Smooth muscle cell (in vitro differentiated cells): Measurements from ENCODE around the gene AP1S2. TPM values are rescaled to one million over a fixed set of nuclear protein-coding genes. Genes with fewer than 3 reads are reported as not detected.

ENCODE experiments used
- DNase-seq: peaks from one replicate; lab custom pipeline; 2025; ENCODE audit not compliant: unreplicated experiment; lab: John Stamatoyannopoulos, UW
- H2AFZ ChIP-seq: fragments of 200-600 bp; sonication (generic); 2 replicates; pipeline ENCODE4 v1.6.0; 2016; ENCODE audit warnings: antibody characterized with exemption, low read depth, mild to moderate bottlenecking
- H3F3A ChIP-seq: fragments of 200-600 bp; sonication (generic); 2 replicates; pipeline ENCODE4 v1.6.0; 2017; ENCODE audit warnings: antibody characterized with exemption, low read depth
- H3K27ac ChIP-seq: fragments of 200-600 bp; sonication (generic); 2 replicates; pipeline ENCODE4 v1.5.1; 2016; ENCODE audit warnings: low read depth, mild to moderate bottlenecking
- H3K27me3 ChIP-seq: fragments of 200-600 bp; sonication (generic); 2 replicates; pipeline ENCODE4 v1.6.1; 2016; ENCODE audit warnings: low read depth, mild to moderate bottlenecking
- H3K36me3 ChIP-seq: fragments of 200-600 bp; sonication (generic); 2 replicates; pipeline ENCODE4 v1.5.1; 2016; ENCODE audit warnings: low read depth
- H3K4me1 ChIP-seq: fragments of 200-600 bp; sonication (generic); 2 replicates; pipeline ENCODE4 v1.5.1; 2016; ENCODE audit warnings: low read depth
- H3K4me2 ChIP-seq: fragments of 200-600 bp; sonication (generic); 2 replicates; pipeline ENCODE4 v1.6.0; 2016; ENCODE audit warnings: mild to moderate bottlenecking
- H3K4me3 ChIP-seq: fragments of 200-600 bp; sonication (generic); 2 replicates; pipeline ENCODE4 v1.5.1; 2016; ENCODE audit warnings: mild to moderate bottlenecking
- H3K79me2 ChIP-seq: fragments of 200-600 bp; sonication (generic); 2 replicates; pipeline ENCODE4 v1.6.0; 2016; ENCODE audit warnings: low read depth, mild to moderate bottlenecking
- H3K9ac ChIP-seq: fragments of 200-600 bp; sonication (generic); 2 replicates; pipeline ENCODE4 v1.6.0; 2016; ENCODE audit warnings: low read depth
- H3K9me3 ChIP-seq: fragments of 200-600 bp; sonication (generic); replicated peaks from 2 replicates; pipeline ENCODE4 v1.5.1; 2016; ENCODE audit warnings: low read depth
- H4K20me1 ChIP-seq: fragments of 200-600 bp; sonication (generic); 2 replicates; pipeline ENCODE4 v1.6.0; 2016; ENCODE audit warnings: low read depth
- WGBS: methylation state at CpG from one replicate; pipeline ENCODE4 v1.1.7; 2016; ENCODE audit warnings: low lambda C conversion rate; 5-methylcytosine and 5-hydroxymethylcytosine counted together
- polyA plus RNA-seq: library from polyadenylated mRNA; unstranded; fragments of >200 nt; fragmentation: Nextera tagmentation; extraction: Ambion mirVana; gene quantifications from 2 replicates; pipeline ENCODE4 v1.2.1, GENCODE V29; 2016
- total RNA-seq: library from RNA; depleted of rRNA; stranded (reverse); fragments of >200 nt; gene quantifications from 2 replicates; pipeline ENCODE4 v1.2.3, GENCODE V29; 2014
- TF ChIP-seq, protein P1 (sequence below): fragments of 200-600 bp; sonication (generic); IDR thresholded peaks from 2 replicates; pipeline ENCODE4 v1.5.1; 2017; ENCODE audit warnings: borderline replicate concordance, mild to moderate bottlenecking, antibody characterized with exemption; ENCODE audit not compliant: insufficient read depth, poor library complexity, severe bottlenecking

Gene AP1S2
- total and polyA plus RNA-seq, 2 experiments from 2014 or later: 120 to 162 TPM

DNA sequence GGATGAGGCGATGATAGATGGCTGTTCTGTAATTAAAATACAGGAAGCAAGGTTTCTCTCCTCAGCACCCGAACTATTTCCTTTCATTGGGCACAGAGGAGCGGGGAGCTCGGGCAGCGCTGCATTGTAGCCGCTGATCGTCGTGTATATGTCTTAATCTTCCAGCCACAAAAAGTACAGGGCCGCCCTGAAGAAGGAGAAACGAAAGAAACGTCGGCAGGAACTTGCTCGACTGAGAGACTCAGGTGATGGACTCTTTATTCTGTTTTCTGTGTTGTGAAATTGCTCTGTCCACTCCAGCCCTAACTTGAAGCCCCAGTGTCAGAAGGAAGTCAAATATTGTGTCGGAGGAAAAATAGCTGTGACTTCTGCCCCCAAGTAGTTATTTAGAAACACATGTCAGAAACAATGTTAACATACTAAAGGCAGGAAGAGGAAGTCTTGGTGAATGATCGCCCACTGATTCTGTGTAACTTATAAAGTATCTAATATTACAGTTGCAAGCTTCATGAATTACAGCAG lies 63.8 kb downstream of the AP1S2 start:
- H3K4me2 ChIP-seq: peak overlapping the region; percentile 91
- no peaks in the 10 kb centered on the region for H3F3A ChIP-seq
- DNase-seq: no peak
- H3K79me2 ChIP-seq: peaks cover 49% of the 10 kb centered on the region
- peak overlapping the region; percentile 34 for H3K9ac ChIP-seq
- H3K27ac ChIP-seq: peak overlapping the region; percentile 66
- no peaks in the 10 kb centered on the region for H3K9me3 ChIP-seq
- WGBS: 4% methylated on average over 15 of the region's 15 CpGs
- peaks cover 10% of the 10 kb centered on the region for H3K4me1 ChIP-seq
- peaks cover 7% of the 10 kb centered on the region for H3K36me3 ChIP-seq
- peak overlapping the region; percentile 68 for H3K4me3 ChIP-seq
- peaks cover 3% of the 10 kb centered on the region for H4K20me1 ChIP-seq
- H3K27me3 ChIP-seq: no peaks in the 10 kb centered on the region
- H2AFZ ChIP-seq: peak overlapping the region; percentile 92
- TF ChIP-seq, protein P1, sequence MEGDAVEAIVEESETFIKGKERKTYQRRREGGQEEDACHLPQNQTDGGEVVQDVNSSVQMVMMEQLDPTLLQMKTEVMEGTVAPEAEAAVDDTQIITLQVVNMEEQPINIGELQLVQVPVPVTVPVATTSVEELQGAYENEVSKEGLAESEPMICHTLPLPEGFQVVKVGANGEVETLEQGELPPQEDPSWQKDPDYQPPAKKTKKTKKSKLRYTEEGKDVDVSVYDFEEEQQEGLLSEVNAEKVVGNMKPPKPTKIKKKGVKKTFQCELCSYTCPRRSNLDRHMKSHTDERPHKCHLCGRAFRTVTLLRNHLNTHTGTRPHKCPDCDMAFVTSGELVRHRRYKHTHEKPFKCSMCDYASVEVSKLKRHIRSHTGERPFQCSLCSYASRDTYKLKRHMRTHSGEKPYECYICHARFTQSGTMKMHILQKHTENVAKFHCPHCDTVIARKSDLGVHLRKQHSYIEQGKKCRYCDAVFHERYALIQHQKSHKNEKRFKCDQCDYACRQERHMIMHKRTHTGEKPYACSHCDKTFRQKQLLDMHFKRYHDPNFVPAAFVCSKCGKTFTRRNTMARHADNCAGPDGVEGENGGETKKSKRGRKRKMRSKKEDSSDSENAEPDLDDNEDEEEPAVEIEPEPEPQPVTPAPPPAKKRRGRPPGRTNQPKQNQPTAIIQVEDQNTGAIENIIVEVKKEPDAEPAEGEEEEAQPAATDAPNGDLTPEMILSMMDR: no peak

DNA sequence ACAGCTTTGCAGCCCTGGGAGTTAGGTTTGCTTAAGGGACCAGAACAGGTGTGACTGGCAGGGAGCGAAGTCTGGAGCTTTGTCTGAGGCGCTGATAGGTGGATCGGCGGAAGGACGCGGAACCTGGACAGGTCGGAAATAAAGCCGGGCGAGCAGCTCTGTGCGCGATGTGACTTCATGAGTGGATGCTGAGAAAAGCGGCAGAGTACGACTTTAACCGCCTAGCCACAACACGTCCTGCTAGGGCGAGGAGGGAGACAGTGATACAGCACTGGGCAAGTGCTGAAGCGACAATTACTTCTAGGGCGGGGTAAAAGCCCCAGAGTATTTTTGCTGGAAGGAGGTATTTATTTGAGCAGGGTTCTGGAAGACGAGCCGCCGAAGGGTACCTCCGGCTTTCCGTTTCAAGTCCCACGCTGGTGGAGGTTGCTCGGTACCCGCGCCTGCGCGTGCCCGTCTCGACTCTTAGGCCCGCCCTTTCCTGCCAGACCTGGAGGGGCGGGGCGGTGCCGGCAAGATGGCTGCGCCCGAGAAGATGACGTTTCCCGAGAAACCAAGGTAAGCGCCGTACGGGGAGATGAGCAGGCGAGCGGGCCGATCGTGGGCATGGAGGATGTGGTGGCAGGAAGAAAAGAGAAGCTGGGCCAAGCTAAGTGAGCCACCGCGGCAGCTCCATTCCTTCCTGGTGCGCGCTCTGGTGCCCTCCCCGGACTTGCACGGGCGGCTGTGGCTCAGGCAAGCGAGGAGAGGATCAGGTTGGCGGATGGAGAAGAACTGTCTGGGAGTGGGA lies 64.4 kb downstream of the AP1S2 start, which contains the start of gene ZRSR2:
Gene ZRSR2 (plus strand): TSS at position 506 of the 790 bp plus-strand sequence. CDS start 12 bp downstream, at position 518.
- WGBS: 1% methylated on average over 49 of the region's 55 CpGs
- H3K9me3 ChIP-seq: no peaks in the 10 kb centered on the region
- TF ChIP-seq, protein P1: no peak

DNA sequence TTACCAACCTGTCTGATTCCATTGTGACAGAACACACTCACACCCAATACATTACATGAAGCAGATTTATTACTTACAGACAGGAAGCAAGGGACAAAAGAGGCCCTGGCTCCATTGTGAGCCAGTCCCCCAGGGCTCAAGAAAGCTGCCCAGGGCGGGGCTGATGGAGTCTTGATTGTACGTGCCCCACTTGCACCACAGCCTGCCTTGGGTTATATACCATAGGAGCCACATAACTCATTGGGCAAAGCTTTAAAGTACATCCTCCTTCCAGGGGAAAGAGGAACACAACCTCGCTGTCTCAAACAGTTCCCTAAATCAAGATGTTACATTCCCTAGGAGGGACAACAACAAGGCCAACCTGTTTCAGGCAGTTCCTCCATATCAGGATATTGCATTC lies 67.7 kb downstream of the AP1S2 start:
- Histone ChIP-seq H3F3A (no peaks in the 10 kb centered on the region), H3K4me1 (peaks cover 10% of the 10 kb centered on the region), H3K79me2 (peaks cover 11% of the 10 kb centered on the region), H3K4me2 (no peak overlapping the region), H3K27me3 (no peaks in the 10 kb centered on the region), H3K4me3 (no peak overlapping the region), H2AFZ (no peak overlapping the region), H3K9me3 (no peaks in the 10 kb centered on the region), H3K9ac (no peak overlapping the region), H3K27ac (no peak overlapping the region), H3K36me3 (peaks cover 4% of the 10 kb centered on the region), H4K20me1 (no peaks in the 10 kb centered on the region)
- DNase-seq: no peak
- TF ChIP-seq, protein P1: no peak
- 87% methylated on average over 3 of the region's 3 CpGs for WGBS

More for the DNA sequence above, 64.4 kb downstream of the AP1S2 start, which contains the start of gene ZRSR2:
- H4K20me1 ChIP-seq: peaks cover 3% of the 10 kb centered on the region
- H3K4me3 ChIP-seq: peak within 1 kb of the TSS; percentile 68
- peak within 1 kb of the TSS; percentile 34 for H3K9ac ChIP-seq
- H3K27me3 ChIP-seq: no peaks in the 10 kb centered on the region
- peak within 1 kb of the TSS; percentile 91 for H3K4me2 ChIP-seq
- H3F3A ChIP-seq: no peaks in the 10 kb centered on the region
- DNase-seq: peak; percentile 62
- H3K79me2 ChIP-seq: peaks cover 43% of the 10 kb centered on the region
- peak within 1 kb of the TSS; percentile 92 for H2AFZ ChIP-seq
- peaks cover 10% of the 10 kb centered on the region for H3K4me1 ChIP-seq
- peaks cover 7% of the 10 kb centered on the region for H3K36me3 ChIP-seq
- peak within 1 kb of the TSS; percentile 66 for H3K27ac ChIP-seq
